Activated CD4-positive, alpha-beta T cell treated with anti-CD3 and anti-CD28 coated beads for 4 hours (primary cell): ENCODE data around the gene SIRPD.

Experiments
- DNase-seq, 2 donors: peaks; one replicate each; pipeline ENCODE4 v3.0.0-alpha.2; 2020

The SIRPD gene

GRCh38 chr20:1491860-1492642 lies 65.5 kb downstream of the SIRPD start:
- DNase-seq, result no peak

GRCh38 chr20:1491281-1491840 lies 66.1 kb downstream of the SIRPD start, which contains the start of gene SIRPB2:
Gene SIRPB2 (minus strand): TSS chr20:1491420. CDS start chr20:1491359, 61 bp downstream.
- DNase-seq, result no peak

GRCh38 chr20:1490643-1491195 lies 66.8 kb downstream of the SIRPD start:
- DNase-seq, result no peak

GRCh38 chr20:1489764-1490436 lies 67.6 kb downstream of the SIRPD start:
- DNase-seq, result no peak

- DNase-seq, result no peak
Observed at GRCh38 chr20:1489325-1489724, 68.2 kb downstream of the SIRPD start.

GRCh38 chr20:1486566-1486965 lies 70.9 kb downstream of the SIRPD start:
- DNase-seq, result no peak

GRCh38 chr20:1484438-1485116 lies 72.9 kb downstream of the SIRPD start:
- DNase-seq, result no peak
